Measurements from ENCODE around the gene PDZRN3. TPM values are rescaled to one million over a fixed set of nuclear protein-coding genes. Genes with fewer than 3 reads are reported as not detected.
A peak's percentile ranks its signal among the peaks of the same experiment; 100 is the strongest.

Gene PDZRN3
- total and polyA plus RNA-seq, 2 experiments from 2014 or later = 42.9 to 60.5 TPM

DNA sequence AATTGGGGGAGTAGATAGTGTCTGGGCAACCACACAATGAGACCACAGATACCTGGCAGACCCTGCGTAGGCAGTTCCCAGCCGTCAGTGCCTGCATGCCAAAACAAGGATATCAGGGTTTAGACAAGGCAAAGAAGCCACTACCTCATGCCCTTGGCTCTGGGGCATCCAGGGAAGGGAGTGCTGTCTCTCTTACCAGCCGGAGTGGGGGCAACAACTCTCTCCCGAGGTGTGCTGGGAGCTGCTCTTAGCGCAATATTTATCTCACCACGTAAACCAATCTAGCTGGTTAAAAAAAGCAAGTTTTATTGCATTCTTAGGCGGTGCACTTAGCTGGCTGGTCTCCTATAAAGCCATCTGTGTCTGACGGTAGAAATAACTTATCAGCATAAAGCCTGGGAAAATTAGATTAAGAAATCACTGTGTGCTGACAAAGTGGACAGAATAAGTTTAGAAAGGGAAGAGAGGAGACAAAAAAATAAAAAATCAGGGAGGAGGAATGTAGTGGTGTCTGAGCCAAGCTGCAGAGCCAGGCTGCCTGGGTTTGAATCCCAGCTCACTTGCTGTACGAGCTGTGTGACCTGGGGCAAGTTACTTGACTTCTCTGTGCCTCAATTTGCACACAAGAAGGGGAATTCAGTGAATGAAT is 273.2 kb downstream of the PDZRN3 start:
- 37% methylated on average over 9 of the region's 9 CpGs for whole genome bisulfite sequencing (ENCODE audit: low lambda C conversion rate, missing lambda C conversion rate)
- no peak for DNase-seq (ENCODE audit: low spot score)

GRCh38 chr3:73350996-73351395 is 273.7 kb downstream of the PDZRN3 start:
- TF ChIP-seq EZH2 (IDR thresholded peaks at IDR 0.05; ENCODE audit: borderline replicate concordance) (no peak), EZH2phosphoT487 (IDR thresholded peaks at IDR 0.05; ENCODE audit: low read depth, severe bottlenecking, unreplicated experiment) (no peak)
- TF ChIP-seq, protein P1, sequence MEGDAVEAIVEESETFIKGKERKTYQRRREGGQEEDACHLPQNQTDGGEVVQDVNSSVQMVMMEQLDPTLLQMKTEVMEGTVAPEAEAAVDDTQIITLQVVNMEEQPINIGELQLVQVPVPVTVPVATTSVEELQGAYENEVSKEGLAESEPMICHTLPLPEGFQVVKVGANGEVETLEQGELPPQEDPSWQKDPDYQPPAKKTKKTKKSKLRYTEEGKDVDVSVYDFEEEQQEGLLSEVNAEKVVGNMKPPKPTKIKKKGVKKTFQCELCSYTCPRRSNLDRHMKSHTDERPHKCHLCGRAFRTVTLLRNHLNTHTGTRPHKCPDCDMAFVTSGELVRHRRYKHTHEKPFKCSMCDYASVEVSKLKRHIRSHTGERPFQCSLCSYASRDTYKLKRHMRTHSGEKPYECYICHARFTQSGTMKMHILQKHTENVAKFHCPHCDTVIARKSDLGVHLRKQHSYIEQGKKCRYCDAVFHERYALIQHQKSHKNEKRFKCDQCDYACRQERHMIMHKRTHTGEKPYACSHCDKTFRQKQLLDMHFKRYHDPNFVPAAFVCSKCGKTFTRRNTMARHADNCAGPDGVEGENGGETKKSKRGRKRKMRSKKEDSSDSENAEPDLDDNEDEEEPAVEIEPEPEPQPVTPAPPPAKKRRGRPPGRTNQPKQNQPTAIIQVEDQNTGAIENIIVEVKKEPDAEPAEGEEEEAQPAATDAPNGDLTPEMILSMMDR (IDR thresholded peaks at IDR 0.05; ENCODE audit: poor library complexity) = no peak
- Histone ChIP-seq H3K27ac (no peak overlapping the region), H3K4me1 (ENCODE audit: insufficient read depth) (peaks cover 24% of the 10 kb centered on the region), H3K79me2 (no peaks in the 10 kb centered on the region), H3K4me2 (peak overlapping the region; percentile 34), H3K4me3 (no peak overlapping the region), H2AFZ (no peak overlapping the region), H3K27me3 (no peaks in the 10 kb centered on the region), H3K9me3 (ENCODE audit: low read depth) (no peaks in the 10 kb centered on the region), H4K20me1 (ENCODE audit: insufficient read depth, poor library complexity, severe bottlenecking) (no peaks in the 10 kb centered on the region), H3K36me3 (replicated peaks; ENCODE audit: insufficient read depth, low read depth) (no peaks in the 10 kb centered on the region), H3K9me2 (replicated peaks; ENCODE audit: insufficient read depth) (no peaks in the 10 kb centered on the region)
- DNase-seq (ENCODE audit: low spot score) = no peak
- 52% methylated on average over 6 of the region's 6 CpGs for WGBS (ENCODE audit: low lambda C conversion rate, missing lambda C conversion rate)

More for the DNA sequence above, 273.2 kb downstream of the PDZRN3 start:
- H3K4me1 ChIP-seq (ENCODE audit: insufficient read depth) = peaks cover 24% of the 10 kb centered on the region
- H3K9me2 ChIP-seq (replicated peaks; ENCODE audit: insufficient read depth) = no peaks in the 10 kb centered on the region
- TF ChIP-seq EZH2 (IDR thresholded peaks at IDR 0.05; ENCODE audit: borderline replicate concordance) (no peak), EZH2phosphoT487 (IDR thresholded peaks at IDR 0.05; ENCODE audit: low read depth, severe bottlenecking, unreplicated experiment) (no peak)
- TF ChIP-seq, protein P1 (IDR thresholded peaks at IDR 0.05; ENCODE audit: poor library complexity) = no peak
- no peaks in the 10 kb centered on the region for H3K36me3 ChIP-seq (replicated peaks; ENCODE audit: insufficient read depth, low read depth)
- no peaks in the 10 kb centered on the region for H3K9me3 ChIP-seq (ENCODE audit: low read depth)
- H3K4me2 ChIP-seq = peak overlapping the region; percentile 34
- no peaks in the 10 kb centered on the region for H3K27me3 ChIP-seq
- H2AFZ ChIP-seq = no peak overlapping the region
- no peak overlapping the region for H3K27ac ChIP-seq
- no peaks in the 10 kb centered on the region for H3K79me2 ChIP-seq
- H4K20me1 ChIP-seq (ENCODE audit: insufficient read depth, poor library complexity, severe bottlenecking) = no peaks in the 10 kb centered on the region
- no peak overlapping the region for H3K4me3 ChIP-seq

DNA sequence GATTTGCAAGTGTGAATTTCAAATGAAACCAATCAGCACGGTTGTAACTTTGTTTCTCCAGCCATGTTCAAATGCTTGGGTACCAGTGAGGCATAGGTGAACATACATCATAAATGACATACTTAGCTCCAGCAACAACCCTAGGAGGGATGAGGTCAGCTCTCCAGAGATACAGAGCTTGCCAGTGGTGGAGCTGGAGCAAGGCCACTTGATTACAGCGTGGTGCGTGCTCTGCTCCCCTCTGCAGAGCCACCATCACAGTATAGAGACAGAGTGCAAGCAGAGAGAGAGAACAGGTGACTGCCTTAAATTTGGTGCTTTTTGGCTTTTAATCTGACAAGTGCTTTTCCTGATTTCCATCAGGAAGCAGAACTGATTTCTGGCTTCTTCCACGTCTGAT is 275.1 kb downstream of the PDZRN3 start:
- Histone ChIP-seq H2AFZ (no peak overlapping the region), H3K79me2 (no peaks in the 10 kb centered on the region), H3K4me3 (no peak overlapping the region), H4K20me1 (ENCODE audit: insufficient read depth, poor library complexity, severe bottlenecking) (no peaks in the 10 kb centered on the region), H3K4me2 (no peak overlapping the region), H3K36me3 (replicated peaks; ENCODE audit: insufficient read depth, low read depth) (no peaks in the 10 kb centered on the region), H3K9me3 (ENCODE audit: low read depth) (no peaks in the 10 kb centered on the region), H3K9me2 (replicated peaks; ENCODE audit: insufficient read depth) (no peaks in the 10 kb centered on the region), H3K27me3 (no peaks in the 10 kb centered on the region), H3K4me1 (ENCODE audit: insufficient read depth) (peaks cover 24% of the 10 kb centered on the region), H3K27ac (no peak overlapping the region)
- DNase-seq (ENCODE audit: low spot score) = no peak
- WGBS (ENCODE audit: low lambda C conversion rate, missing lambda C conversion rate) = 89% methylated on average over 4 of the region's 4 CpGs
- TF ChIP-seq, protein P1 (IDR thresholded peaks at IDR 0.05; ENCODE audit: poor library complexity) = no peak
- no peak for TF ChIP-seq EZH2phosphoT487 (IDR thresholded peaks at IDR 0.05; ENCODE audit: low read depth, severe bottlenecking, unreplicated experiment)
- TF ChIP-seq EZH2 (IDR thresholded peaks at IDR 0.05; ENCODE audit: borderline replicate concordance) = no peak
